Effector memory CD4-positive, alpha-beta T cell (primary cell): Measurements from ENCODE around the gene AGAP1.

Experiments used
- DNase-seq, 3 donors: peaks; one replicate each; pipeline ENCODE4 v3.0.0-alpha.2; 2020
- H3K27ac ChIP-seq: 2 replicates; pipeline ENCODE4 v1.7.0; 2013; ENCODE audit warnings: mild to moderate bottlenecking, low read length, moderate library complexity; ENCODE audit not compliant: insufficient read depth, poor library complexity, severe bottlenecking
- H3K27me3 ChIP-seq: replicated peaks from 2 replicates; pipeline ENCODE4 v1.7.0; 2013; ENCODE audit warnings: mild to moderate bottlenecking, low read length; ENCODE audit not compliant: insufficient read depth, control insufficient read depth, poor library complexity, severe bottlenecking
- H3K36me3 ChIP-seq: 2 replicates; pipeline ENCODE4 v1.7.0; 2013; ENCODE audit warnings: mild to moderate bottlenecking, low read length, moderate library complexity; ENCODE audit not compliant: control insufficient read depth, insufficient read depth
- H3K4me1 ChIP-seq: 2 replicates; pipeline ENCODE4 v1.7.0; 2013; ENCODE audit warnings: low read length, mild to moderate bottlenecking; ENCODE audit not compliant: control insufficient read depth, insufficient read depth, poor library complexity, severe bottlenecking
- H3K4me3 ChIP-seq: 2 replicates; pipeline ENCODE4 v1.7.0; 2013; ENCODE audit warnings: low read length, low read depth, mild to moderate bottlenecking; ENCODE audit not compliant: insufficient read depth, poor library complexity, severe bottlenecking
- H3K9me3 ChIP-seq: 2 replicates; pipeline ENCODE4 v1.7.0; 2013; ENCODE audit warnings: mild to moderate bottlenecking, low read length, moderate library complexity; ENCODE audit not compliant: control insufficient read depth

AGAP1 gene

DNA sequence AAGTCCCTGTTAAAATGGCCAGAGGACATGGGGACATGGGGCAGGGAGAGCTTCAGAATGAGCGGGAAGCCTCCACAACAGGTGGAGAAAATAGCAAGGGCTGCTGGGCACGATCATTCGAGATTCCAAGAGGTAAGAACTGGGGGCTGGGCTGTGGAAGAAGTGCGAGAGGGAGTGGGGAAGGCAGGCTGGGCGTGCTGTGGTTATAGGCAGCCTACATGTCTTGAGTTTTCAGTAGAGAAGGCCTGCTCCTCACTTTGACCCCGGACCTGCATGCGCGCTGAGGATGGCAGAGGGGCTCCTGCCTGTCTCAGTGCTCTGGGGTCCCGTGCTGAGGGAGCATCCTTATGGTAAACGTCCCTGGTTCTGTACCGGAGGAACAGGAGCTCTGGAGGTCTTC is 115.5 kb downstream of the AGAP1 start:
- H3K36me3 ChIP-seq, result no peaks in the 10 kb centered on the region
- no peaks in the 10 kb centered on the region for H3K9me3 ChIP-seq
- no peak for DNase-seq
- no peak overlapping the region for H3K4me3 ChIP-seq
- no peak overlapping the region for H3K27ac ChIP-seq
- no peaks in the 10 kb centered on the region for H3K4me1 ChIP-seq
- H3K27me3 ChIP-seq, result no peaks in the 10 kb centered on the region

DNA sequence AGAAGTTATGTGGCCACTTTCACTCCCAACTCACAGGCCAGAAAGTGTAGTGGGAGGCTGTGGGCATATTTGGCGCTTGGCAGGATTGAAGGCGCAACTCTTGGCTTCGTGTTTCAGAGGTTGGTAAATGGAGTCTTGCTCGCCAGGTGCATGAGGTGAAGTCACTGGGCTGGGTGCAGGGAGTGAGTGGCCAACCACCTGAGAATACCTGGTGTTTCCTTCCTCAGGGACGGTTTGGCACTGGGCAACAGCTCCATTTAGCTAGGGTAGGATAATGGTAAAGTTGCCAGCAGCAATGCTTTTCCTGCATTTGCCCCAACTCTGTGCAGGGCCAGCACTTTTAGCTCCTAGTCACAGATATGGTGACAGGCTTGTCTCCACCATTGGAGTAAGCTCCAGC is 115.9 kb downstream of the AGAP1 start:
- Histone ChIP-seq H3K27ac (no peak overlapping the region), H3K4me3 (no peak overlapping the region), H3K27me3 (no peaks in the 10 kb centered on the region), H3K9me3 (no peaks in the 10 kb centered on the region), H3K4me1 (no peaks in the 10 kb centered on the region), H3K36me3 (no peaks in the 10 kb centered on the region)
- no peak for DNase-seq

DNA sequence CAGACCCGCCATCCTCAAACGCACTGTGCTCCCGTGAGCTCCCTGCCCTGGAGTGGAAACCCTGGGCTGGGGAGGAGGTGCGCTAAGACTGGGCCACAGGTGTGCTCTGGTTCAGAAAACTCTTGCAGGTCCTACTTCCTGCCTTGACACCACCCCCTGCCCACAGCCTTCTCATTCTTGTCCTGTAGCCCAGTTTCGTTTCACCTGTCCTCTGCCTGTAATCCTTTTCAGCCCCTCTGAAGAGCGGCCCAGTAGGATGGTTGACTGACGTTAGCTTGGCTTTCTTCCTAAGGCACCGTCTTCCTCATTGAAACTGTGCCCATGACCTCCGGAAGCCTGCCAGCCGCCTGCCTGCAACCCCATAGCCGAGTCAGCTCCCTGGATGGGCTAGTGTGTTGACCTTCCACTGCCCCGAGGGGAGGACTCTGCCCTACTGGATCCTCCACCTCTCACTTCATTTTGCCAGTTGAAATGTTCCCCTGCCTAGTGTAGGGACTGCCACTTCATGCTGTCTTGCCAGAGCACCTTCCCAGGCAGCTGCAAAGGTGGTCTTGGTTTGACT is 116.9 kb downstream of the AGAP1 start:
- no peaks in the 10 kb centered on the region for H3K4me1 ChIP-seq
- H3K27ac ChIP-seq, result no peak overlapping the region
- no peak for DNase-seq
- H3K27me3 ChIP-seq, result no peaks in the 10 kb centered on the region
- H3K36me3 ChIP-seq, result no peaks in the 10 kb centered on the region
- no peak overlapping the region for H3K4me3 ChIP-seq
- no peaks in the 10 kb centered on the region for H3K9me3 ChIP-seq

DNA sequence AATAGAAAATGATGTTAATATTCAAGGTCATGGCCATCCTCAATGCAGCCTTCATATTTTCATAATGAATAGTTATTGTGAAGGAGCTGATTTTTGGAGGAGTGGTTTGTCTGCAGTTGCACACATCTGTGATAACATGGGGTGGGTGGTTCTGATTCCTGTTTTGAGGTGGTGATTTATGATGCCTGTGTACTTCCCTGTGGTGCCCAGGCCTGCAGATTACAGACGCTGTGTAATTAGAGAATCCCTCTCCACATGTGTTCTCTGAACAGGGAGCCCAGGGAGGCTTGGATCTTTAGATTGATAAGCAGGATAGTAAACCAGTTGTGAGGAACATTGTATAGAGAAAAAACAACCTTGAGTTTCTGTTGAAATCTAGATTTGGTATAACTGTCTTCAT is 117.5 kb downstream of the AGAP1 start:
- no peaks in the 10 kb centered on the region for H3K9me3 ChIP-seq
- no peaks in the 10 kb centered on the region for H3K27me3 ChIP-seq
- DNase-seq, result no peak
- H3K27ac ChIP-seq, result no peak overlapping the region
- no peaks in the 10 kb centered on the region for H3K36me3 ChIP-seq
- H3K4me1 ChIP-seq, result no peaks in the 10 kb centered on the region
- no peak overlapping the region for H3K4me3 ChIP-seq

DNA sequence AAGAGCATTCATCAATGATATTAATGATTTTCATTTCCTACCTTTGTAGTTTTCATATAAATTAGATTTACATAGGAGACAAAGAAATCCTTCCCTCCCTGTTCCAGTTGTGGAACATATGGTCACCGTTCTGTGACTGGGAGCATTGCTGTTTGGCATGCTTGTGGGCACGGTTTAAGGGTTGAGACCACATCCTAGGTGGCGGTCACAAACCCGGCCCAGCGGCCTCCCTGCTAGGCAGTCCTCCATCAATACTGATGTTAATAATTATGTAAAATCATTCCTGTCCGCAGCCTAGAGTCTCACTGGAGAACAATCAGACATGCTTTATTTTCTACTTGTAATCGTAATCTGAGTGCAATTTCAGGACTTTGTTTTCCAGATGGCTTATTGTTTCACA is 117.9 kb downstream of the AGAP1 start:
- no peak overlapping the region for H3K4me3 ChIP-seq
- H3K4me1 ChIP-seq, result no peaks in the 10 kb centered on the region
- no peaks in the 10 kb centered on the region for H3K36me3 ChIP-seq

GRCh38 chr2:235612181-235612950 is 118.5 kb downstream of the AGAP1 start:
- H3K27me3 ChIP-seq, result no peaks in the 10 kb centered on the region
- no peaks in the 10 kb centered on the region for H3K9me3 ChIP-seq
- no peak for DNase-seq
- H3K36me3 ChIP-seq, result no peaks in the 10 kb centered on the region
- no peaks in the 10 kb centered on the region for H3K4me1 ChIP-seq
- no peak overlapping the region for H3K4me3 ChIP-seq
- H3K27ac ChIP-seq, result no peak overlapping the region

More for the DNA sequence above, 117.9 kb downstream of the AGAP1 start:
- H3K27me3 ChIP-seq, result no peaks in the 10 kb centered on the region
- no peak overlapping the region for H3K27ac ChIP-seq
- no peak for DNase-seq
- H3K9me3 ChIP-seq, result no peaks in the 10 kb centered on the region

GRCh38 chr2:235613649-235614048 is 119.8 kb downstream of the AGAP1 start:
- no peaks in the 10 kb centered on the region for H3K4me1 ChIP-seq
- no peak for DNase-seq
- H3K36me3 ChIP-seq, result no peaks in the 10 kb centered on the region
- no peak overlapping the region for H3K4me3 ChIP-seq
- H3K27ac ChIP-seq, result no peak overlapping the region
- H3K9me3 ChIP-seq, result no peaks in the 10 kb centered on the region
- no peaks in the 10 kb centered on the region for H3K27me3 ChIP-seq

- Histone ChIP-seq H3K9me3 (no peaks in the 10 kb centered on the region), H3K4me3 (no peak overlapping the region), H3K4me1 (no peaks in the 10 kb centered on the region), H3K27me3 (no peaks in the 10 kb centered on the region), H3K27ac (no peak overlapping the region), H3K36me3 (no peaks in the 10 kb centered on the region)
- no peak for DNase-seq
Measured at GRCh38 chr2:235614176-235614860, 120.5 kb downstream of the AGAP1 start.

DNA sequence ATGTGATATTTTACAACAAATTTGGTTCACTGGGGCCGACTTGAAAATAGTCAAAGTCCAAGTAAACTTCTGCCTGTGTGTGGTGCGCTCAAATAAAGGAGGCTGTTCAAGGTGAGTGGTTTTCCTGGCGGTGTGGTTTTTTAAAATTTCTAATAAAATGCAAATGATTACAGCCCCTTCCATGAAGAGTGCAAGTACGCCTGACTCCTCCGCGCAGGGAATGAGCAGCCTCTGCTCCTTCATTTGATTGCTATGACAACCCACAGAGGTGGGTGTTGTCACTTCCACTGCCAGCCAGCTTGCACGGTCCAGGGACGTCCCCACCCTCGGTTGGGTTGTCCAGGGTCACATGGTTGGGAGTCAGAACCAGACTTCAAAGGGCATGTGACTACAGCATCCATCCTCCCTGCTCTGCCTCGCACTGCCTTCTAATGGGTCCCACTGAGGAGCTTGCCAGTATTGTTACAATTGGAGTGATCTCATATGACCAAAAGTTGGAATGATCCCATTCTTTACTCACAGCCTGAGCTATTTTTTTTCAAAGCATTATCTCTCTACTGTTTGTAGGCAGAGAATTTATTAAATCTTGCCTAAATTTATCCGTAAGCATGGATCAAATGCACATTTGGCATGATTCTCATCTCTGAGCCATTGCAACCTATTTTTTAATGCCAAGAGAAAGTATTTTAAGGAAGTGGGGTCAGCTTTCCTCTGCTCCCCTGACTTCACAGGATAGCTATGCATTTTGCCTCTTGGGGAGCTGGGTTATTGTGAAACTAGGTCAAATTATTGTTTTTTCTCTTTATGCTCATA is 121.3 kb downstream of the AGAP1 start:
- Histone ChIP-seq H3K9me3 (no peaks in the 10 kb centered on the region), H3K36me3 (no peaks in the 10 kb centered on the region), H3K4me1 (no peaks in the 10 kb centered on the region), H3K27me3 (no peaks in the 10 kb centered on the region), H3K27ac (no peak overlapping the region), H3K4me3 (no peak overlapping the region)
- no peak for DNase-seq
